GM11168 (cell line): Measurements from ENCODE around the gene LRRC49.
"Not testable (repeated sequence)": the region's sequence is repeated elsewhere in the genome, so short reads cannot be mapped to it uniquely, and the experiment has no call there.

Source experiments
- in situ Hi-C: fragments of 300-500 bp; cut with MboI; formaldehyde crosslinking; loops from one replicate; pipeline ENCODE4 v1.12.0; 2022; ENCODE audit warnings: low sequenced_read_pairs; ENCODE audit not compliant: unreplicated experiment

Gene LRRC49

DNA sequence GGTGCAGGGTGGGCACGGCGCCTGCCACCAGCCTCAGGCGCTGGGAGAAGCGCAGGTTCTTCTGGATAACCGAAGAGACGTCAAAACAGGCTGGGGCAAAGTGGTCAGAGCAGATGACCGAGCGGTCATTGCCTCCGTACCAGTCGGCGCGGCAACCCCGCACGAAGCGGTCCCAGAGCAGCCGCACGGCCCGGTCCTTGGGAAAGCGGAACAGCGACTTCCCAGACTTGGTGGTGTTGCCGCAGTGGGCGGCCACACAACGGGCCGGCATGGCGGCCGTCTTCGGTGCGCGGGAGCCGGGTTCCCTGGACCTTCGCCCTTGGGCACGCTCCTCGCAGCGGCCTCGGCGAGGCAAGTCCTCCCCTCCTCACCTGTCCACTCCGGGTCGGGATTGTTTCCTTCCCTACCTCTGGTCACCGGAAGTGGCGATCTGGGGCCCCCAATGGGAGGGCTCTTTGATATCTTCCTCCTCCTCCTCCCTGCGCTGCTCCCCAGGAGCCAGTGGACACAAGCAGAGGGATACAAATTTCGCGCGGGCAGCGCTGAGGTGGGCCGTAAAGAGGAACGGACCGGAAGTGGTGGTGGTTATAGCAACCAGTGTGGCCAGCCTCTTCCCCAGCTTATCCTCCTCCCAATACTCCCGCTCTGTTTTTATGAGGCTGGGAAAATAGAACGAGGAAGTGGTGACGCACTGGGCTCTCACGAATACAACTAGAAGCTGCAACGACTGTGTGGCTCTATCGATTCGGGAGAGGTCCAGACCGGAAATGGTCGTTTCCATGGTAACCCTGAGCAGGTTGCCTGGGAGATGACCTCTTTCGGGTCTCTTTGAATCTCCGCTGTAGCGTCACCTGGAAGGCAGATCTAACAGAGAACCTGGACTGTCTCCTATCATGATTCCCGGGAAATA, at the start of gene LRRC49, which contains the start of gene THAP10:
Gene LRRC49 (plus strand): TSS at position 825 of the 910 bp plus-strand sequence. CDS start 69 bp downstream, at position 894.
Gene THAP10 (minus strand): TSS at position 432 of the 910 bp plus-strand sequence. CDS start 161 bp downstream, at position 271.
- in situ Hi-C loops = no loop called here

- in situ Hi-C loops = no loop called here
Measured at GRCh38 chr15:70845602-70846360, 46.8 kb upstream of the LRRC49 start.

DNA sequence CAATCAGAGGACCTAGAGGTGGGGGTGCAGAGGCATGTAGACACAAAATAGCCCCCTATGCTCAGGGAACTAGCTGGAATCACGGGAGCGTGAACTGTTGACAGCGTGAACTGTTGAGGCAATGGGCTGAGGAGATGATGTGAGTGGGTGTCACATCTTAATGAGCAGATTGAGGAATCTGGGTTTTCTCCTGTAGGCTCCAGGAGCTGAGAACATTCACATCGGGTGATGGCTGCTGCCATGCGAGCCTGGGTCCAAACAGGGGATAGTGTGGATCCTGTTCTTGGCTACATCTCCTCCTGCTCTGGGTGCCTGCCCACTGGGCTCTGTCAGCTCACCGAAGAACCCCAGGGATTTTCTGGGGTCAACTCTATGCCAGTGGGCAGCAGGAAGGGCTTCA, 40.7 kb upstream of the LRRC49 start:
- in situ Hi-C loops = no loop called here

DNA sequence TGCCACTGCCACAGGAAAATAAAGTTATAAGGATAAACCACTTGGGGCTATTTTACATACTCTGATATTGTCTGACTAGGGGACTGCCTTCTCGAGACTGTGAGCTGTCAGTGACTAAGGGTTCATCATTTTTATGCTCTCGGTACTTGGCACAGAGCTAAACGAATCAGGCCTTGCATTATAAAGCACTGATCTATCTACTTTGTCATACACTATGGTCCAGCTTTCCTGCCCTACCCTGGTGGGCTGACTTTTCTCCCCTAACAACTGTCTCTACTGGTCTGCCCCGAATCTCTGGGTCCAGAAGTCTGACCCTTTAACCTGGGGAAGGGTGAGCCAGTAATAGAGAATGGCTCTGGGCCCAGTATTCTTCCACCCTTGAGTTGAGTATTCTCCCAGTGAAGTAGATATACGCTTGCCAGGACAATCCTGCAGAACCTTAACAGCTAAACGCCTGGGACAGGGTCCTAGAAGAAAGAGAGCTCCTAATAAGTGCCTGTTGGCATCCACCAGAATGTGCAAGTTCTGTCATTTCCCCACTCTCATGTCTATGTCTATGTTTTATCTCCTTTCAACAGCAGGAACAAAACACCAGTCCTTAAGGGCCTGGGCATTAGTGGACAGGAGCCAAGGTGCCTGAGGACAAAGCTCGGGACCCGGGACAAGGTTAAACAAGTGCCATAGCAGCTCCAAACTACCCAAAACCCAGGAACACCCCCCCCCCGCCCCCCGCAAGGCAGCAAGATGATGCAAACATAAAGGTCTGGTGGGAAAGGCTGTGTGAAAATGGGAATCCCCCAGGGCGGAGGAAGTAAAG, 39.9 kb upstream of the LRRC49 start:
- in situ Hi-C loops = no loop called here

- in situ Hi-C loops = no loop called here
Measured at GRCh38 chr15:70853318-70853972, 39.2 kb upstream of the LRRC49 start.

DNA sequence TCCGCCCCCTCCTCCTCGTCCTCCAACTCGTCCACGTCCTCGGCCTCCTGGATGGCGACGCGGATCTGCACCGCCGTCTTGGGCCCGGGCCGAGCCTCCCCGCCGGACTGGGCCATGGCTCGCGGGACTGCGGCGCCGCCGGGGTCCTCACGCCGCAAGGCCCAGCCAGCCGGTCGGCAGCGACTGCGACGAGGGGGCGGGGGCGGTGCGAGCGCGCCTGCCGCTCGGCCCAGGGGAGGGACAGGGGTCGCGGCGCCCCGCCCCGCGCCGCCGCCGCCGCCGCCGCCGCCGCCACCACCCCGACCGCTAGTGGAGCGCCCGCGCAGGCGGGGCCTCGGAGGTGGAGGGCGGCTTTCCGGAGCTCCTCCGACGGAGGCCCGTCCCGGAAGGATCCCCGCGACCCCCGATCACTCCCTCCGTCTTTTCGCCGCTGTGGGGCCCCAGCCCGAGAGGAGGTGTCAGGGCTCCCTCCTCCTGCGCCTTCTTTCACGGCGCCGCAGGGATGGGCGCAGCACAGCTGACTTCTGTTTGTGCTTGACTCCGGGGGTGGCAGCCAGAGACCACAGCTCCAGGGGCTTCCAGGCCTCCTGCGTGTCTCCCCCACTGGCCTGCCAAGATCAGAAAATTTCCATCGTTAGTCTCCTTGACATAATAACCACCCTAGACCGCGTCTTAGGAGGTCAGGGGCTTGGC, 38.5 kb upstream of the LRRC49 start, which contains the start of gene LARP6:
Gene LARP6 (minus strand): TSS at position 185 of the 693 bp plus-strand sequence. CDS start 69 bp downstream, at position 116.
- in situ Hi-C loops = no loop called here

GRCh38 chr15:70854666-70854976, 38.0 kb upstream of the LRRC49 start:
- in situ Hi-C loops = no loop called here

GRCh38 chr15:70855764-70856163, 36.9 kb upstream of the LRRC49 start:
- in situ Hi-C loops = no loop called here

DNA sequence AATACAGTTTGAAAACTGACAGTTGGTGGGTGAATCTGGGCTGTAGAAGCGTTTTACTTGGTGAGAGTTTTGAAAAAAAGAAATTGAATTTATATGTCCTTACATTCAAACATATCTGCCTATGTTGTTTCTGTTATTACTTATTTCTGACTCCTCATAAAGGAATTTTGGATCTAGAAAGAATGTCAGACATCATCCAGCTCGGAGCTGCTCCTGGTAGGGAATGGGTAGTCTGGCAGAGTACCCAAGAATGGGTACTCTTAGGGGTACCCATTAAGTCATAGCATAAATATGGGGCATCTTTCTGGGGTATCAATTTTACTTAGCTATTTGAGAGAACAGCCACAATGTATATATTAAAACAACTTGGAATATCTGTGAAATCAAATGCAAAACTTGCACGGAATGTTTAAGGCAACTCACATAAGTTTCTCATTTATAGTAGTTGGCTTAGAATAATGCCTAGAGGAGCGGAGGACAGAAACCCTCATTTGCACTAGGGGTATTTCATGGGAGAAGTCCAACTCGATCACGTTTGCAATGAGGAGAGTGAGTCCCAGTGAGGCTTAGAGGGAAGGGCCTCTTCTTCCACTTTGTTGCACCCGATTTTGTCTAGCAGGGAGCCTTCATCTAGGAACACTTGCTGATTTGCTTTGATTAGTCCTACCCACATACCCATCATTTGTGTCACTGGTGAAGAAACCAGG, 36.3 kb upstream of the LRRC49 start:
- in situ Hi-C loops = no loop called here

GRCh38 chr15:70856884-70857561, 35.6 kb upstream of the LRRC49 start:
- in situ Hi-C loops = no loop called here

DNA sequence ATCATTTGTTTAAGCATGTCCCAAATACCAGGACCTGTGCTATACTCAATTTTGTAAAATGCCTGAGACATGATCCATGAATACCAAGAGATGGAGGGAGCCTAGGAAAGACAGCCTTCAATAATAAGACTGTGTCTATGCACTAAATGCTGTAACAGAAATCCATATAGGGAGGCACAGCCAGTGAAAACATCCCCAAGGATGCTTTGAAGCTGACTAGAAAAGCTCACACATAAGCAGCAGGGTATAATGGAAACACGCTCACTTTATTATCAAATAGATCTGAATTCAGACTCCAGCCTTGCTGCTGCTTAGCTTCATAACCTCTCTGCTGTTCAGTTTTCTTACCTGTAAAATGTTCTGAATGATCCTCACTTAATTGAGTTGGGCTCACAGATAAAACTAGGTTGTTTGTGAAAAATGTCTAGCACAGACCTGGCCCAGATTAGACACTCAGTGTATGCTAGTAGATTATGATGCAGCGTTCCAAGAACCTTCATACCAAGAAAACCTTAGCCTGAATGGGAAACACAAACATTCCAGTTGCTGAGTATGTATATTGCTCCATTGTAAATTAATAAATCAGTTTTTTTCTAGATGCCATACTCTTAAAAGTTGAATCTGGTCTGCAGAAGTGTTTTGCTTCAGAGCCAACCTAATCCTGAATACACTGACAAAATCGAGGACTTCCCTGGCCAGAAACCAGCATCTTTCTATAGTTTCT, 34.9 kb upstream of the LRRC49 start:
- in situ Hi-C loops = no loop called here

DNA sequence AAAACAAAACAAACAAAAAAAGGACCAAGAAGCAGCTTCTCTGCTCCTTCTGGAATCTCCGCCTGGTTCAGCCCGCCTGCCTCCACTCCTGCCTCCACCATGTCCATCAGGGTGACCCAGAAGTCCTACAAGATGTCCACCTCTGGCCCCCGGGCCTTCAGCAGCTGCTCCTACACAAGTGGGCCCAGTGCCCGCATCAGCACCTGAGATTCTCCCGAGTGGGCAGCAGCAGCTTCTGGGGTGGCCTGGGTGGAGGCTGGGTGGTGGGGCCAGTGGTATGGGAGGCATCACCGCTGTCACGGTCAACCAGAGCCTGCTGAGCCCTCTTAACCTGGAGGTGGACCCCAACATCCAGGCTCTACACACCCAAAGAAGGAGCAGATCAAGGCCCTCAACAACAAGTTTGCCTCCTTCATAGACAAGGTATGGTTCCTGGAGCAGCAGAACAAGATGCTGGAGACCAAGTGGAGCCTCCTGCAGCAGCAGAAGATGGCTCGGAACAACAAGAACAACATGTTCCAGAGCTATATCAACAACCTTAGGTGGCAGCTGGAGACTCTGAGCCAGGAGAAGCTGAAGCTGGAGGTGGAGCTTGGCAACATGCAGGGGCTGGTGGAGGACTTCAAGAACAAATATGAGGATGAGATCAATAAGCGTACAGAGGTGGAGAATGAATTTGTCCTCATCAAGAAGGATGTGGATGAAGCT, 33.9 kb upstream of the LRRC49 start:
- in situ Hi-C loops = not testable (repeated sequence)

- in situ Hi-C loops = no loop called here
Measured at GRCh38 chr15:70859322-70859908, 33.2 kb upstream of the LRRC49 start.

GRCh38 chr15:70859998-70860397, 32.6 kb upstream of the LRRC49 start:
- in situ Hi-C loops = no loop called here

DNA sequence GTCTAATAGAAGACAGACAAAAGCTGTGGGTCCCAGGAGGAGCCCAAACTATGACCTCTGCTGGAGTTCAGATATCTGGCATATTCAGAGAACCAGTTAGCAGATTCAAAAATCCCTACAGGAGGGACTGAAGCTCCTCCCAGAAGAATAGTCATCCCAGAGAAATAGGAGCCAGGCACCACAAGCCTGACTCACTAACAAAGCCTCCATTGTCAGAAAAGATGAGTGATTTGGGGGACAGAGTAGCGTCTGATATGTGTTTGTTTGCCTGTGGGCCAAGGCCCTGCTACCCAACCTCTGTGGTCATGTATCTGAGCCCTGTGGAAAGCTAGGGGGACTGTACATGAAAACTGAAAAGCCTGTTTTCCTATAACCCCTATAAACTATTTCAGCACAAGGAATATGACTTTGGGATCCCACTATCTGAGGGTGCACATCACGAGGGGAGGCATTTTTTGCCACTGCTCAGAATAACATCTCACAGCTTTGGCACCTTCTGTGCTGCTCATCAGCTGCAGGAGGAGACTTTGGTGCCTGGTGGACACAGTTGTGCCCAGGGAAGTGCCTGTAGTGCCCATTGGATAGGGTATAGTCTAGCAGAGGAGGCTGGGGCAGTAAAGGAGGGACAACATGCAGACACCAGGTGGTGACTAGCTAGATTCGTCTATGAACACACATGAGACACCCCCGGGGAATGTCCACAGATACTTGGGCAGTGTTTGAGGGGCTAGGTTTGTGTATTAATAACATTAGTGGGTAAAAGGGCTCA, 29.0 kb upstream of the LRRC49 start:
- in situ Hi-C loops = no loop called here
